HG03558 (cell line): Measurements from ENCODE around the gene OGFOD1.
A peak's percentile ranks its signal among the peaks of the same experiment; 100 is the strongest.

Experiments used
- ATAC-seq: cut with Tn5 transposase; IDR thresholded peaks from one replicate; pipeline ENCODE4 v1.9.1; 2021; ENCODE audit warnings: moderate number of reproducible peaks; ENCODE audit not compliant: unreplicated experiment; ENCODE audit errors: extremely low read depth

OGFOD1 gene

DNA sequence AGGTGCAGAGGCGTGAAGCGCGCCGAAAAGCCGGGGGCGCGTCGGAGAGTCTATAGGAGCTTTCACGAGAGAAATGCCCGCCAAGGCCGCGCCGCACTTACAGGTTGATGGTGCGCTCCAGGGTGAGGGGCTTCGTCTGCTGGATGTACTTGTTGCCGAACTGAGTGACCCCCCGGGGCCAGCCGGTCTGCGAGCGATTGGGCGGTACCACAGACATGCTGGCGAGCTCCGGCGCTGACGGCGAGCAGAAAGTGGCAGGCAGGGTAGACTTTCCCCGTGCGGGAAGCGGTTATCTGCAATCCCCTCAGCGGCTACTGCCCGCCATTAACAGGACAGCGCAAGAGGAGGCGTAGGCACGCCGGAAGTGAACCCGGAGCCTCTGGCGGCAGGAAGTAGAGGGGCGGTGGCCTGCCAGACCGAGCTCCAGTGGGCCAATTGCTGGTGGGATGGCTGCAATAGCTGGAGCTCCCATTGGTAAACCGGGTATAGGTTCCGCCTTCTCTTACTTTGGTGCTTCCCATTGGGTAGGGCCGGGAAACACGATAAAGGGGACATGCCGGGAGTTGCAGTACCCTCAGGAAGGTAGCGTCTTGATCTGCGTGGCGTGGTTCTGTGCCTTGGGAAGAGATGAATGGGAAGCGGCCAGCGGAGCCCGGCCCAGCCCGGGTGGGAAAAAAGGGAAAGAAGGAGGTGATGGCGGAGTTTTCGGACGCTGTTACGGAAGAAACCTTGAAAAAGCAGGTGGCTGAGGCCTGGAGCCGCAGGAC lies at the start of gene OGFOD1, which contains the start of gene NUDT21:
Gene OGFOD1 (plus strand): TSS at position 569 of the 767 bp plus-strand sequence. CDS start 59 bp downstream, at position 628.
Gene NUDT21 (minus strand): TSS at position 347 of the 767 bp plus-strand sequence. CDS start 130 bp downstream, at position 217.
- ATAC-seq = peak; percentile 94

DNA sequence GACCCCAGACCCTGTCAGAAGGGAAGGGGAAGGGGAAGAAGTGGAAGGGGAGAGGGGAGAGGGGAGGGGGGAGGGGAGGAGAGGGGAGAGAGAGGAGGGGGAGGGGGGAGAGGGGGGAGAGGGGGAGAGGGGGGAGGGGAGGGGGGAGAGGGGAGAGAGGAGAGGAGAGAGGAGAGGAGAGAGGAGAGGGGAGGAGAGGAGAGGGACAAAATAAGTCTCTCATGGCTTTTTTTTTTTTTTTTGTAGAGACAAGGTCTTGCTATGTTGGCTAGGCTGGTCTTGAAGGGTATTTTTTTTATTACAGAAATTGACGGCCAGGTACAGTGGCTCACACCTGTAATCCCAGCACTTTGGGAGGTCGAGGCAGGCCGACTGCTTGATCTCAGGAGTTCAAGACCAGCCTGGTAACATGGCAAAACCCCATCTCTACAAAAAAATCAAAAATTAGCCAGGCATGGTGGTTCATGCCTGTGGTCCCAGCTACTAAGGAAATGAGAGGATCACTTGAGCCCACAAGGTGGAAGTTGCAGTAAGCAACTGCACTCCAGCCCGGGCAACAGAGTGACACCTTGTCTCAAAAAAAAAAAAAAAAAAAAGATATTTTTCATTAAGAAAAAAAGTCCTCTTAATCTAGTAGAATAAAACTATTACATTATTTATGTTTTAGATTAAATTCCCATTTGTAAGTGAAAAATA lies 45.2 kb upstream of the OGFOD1 start:
- ATAC-seq = no peak

DNA sequence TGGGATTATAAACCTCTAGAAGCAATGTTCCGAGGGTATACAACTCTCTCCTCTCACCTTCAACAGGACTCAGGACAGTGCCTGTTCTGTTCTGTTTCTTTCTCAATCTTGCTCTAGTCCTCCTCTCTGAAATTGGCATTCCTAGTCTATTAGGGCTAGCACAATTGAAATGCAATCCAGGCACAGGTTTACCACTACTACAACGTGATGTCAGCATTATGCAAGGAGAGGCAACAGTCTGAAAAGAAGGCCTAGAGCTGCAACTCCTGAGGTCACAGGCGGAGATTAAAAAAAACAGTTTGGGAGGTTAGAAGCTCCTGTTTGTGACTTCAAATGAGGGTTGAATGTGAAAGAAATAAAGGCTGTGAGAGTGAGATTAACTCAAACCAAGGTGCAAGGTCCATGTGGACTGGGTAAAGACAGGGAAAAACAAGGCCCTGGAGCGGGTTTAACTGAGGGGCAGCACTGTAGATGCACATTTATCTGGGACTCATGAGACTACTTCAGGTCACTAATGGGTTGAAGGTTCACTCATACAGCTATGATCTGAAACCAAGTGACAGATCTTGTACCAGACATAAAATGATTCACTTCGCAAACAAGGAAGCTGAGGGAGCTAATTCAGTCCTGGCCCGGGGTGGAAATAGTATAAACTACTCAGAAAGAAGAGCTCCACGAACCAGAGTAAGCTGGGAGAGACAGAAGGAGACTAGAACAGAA lies 42.8 kb upstream of the OGFOD1 start:
- no peak for ATAC-seq

DNA sequence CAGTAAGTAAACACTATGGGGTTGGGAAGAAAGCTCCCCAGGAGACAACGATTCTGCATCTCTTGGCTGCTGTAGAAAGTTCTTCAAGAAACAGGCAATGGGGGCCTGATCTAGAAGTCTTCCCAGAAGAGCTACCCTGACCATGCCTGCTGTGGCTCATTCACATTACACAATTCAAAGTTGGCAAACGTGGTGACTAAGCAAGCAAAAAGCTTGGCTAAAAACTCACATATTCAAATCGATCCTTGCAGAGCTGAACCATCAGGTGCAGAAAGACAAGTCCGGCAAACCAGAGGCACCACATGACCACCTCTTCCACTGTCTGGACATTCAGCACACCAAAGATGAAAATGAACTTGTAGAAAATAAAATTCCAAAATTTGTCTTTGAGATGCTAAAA lies 42.2 kb upstream of the OGFOD1 start:
- no peak for ATAC-seq

DNA sequence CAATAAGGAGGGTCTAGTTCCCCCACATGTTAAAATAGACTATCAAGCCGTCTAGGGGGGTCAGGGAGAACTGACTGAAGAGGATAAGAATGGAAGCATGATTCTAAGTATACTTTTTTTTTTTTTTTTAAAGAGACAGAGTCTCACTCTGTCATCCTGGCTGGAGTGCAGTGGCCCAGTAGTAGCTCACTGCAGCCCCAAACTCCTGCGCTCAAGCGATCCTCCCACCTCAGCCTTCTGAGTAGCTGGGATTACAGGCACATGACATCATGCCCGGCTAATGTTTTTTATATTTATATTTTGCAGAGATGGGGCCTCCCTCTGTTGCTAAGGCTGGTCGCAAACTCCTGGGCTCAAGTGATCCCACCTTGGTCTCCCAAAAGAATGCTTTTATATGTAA lies 40.2 kb upstream of the OGFOD1 start:
- no peak for ATAC-seq

DNA sequence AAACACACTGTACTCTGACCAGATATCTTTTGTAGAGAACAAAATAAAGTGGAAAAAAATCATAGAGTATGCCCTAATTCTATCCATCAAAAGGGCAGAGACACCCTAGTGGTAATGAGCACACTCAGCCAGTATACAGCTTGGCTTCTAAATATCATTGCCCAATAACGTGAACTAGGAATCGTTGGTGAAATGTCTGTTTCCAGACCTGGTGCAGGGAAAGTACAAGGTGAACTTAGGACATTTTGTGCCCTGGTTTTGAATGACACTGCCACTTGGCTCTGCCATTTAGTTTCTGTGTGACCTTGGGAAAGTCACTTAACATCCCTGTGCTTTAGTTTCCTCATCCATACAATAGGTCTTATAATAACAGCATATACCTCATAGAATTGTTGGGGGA lies 39.7 kb upstream of the OGFOD1 start:
- ATAC-seq = no peak

GRCh38 chr16:56413381-56413780 lies 38.0 kb upstream of the OGFOD1 start:
- ATAC-seq = no peak

DNA sequence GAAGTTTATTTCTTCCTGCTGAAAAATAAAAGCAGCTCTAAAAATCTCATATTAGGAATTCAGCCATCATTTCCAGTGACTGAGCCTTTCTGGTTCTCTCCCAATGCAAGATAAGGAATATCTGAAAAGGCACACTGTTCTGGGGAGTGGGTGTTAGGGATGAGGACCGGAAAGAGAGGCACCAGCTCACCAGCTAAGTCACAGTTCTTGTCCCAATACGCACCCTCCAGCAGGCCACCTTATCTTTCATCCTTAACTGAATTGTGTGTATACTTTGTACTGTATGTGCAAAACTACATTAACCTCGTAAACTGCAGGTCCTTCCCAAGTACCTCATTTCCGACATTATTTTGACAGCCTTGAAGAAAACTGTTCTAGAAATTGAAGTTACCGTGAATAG lies 37.0 kb upstream of the OGFOD1 start:
- no peak for ATAC-seq

DNA sequence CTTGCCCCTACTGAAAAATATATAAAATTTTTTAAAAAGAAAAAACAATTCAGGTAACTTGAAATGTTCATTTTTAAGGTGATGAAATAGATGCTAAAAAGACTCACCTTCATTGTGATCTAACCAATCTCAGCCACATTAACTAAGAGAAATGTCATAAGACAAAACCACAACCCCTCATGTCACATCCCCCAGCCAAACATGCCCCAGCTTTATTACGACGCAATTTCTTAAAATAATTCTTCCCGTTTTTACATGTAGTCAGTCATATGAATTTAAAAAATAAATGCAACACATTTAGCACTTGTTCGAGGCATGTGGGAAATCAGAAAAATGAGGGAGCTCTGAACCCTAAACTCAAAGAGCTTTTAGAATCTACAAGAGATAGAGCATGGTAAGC lies 35.5 kb upstream of the OGFOD1 start:
- no peak for ATAC-seq

GRCh38 chr16:56417138-56417537 lies 34.2 kb upstream of the OGFOD1 start:
- ATAC-seq = no peak

GRCh38 chr16:56419740-56420548 lies 31.4 kb upstream of the OGFOD1 start:
- ATAC-seq = no peak

DNA sequence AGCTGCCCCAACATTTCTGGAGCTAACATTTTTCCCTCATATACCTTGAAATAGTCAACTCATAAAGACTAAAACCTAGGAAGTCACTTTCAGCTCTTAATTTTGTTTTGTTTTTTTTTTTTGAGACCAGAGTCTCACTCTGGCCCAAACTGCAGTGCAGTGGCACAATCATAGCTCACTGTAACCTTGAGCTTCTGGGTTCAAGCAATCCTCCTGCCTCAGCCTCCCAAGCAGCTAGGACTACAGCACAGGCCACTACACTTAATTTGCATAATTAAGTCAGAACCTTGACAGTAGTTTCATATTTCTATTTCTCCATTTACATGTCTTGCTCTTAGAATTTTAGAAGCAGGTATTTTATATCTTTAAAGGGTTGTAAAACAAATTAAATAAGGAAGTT lies 30.7 kb upstream of the OGFOD1 start:
- ATAC-seq = no peak

DNA sequence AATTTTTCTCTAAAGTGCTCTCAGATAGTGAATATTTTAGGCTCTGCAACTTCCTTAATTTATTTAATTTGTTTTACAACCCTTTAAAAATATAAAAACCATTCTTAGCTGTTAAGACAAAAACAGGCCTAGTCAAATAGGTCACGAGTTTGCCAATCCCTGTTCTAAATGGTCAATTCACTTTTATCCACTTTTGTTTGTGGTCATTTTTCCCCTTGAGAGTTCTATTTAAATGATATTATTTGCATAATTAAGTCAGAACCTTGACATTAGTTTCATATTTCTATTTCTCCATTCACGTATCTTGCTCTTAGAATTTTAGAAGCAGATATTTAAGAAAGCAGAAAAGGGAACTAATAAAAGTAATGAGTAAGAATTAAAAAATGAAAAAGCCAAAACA lies 30.0 kb upstream of the OGFOD1 start:
- no peak for ATAC-seq

DNA sequence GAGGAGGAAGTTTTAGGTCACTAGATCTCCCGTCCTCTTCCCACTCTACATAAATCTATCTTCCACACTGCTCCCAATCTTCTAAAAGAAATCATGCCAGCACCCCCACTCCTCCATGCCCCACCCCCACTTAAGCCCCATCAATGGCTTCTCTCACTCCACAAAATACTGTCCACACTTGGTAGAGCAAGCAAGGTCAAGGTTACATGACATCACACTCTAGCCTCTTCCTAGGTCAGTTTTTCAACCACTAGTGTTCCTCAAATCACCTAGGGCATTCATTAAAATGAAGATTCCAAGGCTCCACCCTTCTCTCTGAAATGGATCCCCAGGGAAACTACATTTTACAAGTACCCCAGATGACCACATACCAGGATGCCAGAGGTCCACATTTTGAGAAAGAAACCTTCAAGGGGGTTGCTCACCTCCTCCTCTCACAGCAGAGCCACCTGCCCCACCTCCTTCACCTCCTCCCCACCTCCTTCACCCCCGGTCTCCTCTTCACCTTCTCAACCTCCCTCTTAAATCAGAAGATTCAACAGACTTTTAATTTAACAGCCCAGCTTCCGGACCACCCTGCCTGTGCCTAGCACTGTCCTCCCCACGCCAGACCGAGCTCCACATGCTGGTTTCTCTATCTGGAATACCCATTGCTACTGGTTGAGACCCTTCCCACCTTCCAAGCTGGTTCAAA lies 29.2 kb upstream of the OGFOD1 start:
- ATAC-seq = no peak

DNA sequence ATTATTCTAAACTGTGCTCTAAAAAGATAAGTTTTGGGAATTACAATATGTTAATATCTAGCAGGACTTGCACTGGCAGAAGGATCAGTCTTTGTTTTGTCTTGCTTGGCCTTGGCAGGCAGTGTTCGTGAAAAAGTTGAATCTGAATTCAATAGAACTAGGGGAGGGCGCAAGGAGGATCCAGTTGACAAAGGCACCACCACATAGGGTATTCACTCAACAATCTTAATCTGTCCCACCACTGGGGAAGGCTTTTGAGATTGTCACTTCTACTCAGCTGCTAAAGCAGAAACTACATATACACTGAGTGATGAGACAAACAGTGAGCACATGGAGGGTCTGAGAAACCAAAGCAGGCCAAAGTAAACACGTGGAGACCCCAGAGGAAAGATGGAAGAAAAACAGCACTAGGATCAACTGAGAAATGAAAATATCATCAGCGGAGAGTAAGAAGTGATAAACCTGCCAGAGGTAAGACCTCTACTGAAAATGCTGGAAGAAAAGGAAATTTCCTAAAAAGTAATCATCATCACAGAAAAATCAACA lies 28.4 kb upstream of the OGFOD1 start:
- no peak for ATAC-seq

- ATAC-seq = no peak
These were observed 27.6 kb upstream of the OGFOD1 start for GRCh38 chr16:56423584-56424403.

DNA sequence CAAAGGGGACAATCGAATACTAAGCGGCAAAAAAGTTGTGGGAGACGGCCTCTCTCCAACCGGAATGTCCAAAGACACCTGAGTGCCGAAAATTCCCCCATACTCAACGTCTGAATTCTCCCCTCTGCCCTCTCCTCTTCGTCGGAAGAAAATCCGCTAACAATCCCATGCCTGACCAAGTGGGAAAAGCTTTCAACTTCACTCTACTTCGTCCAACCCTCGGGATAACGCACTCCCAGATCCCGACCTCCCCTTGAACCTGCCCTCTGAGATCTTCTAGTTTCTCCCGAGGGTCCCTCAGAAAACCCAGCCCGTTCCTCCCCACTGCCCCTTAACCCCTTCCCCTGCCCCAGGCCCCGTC lies 27.0 kb upstream of the OGFOD1 start:
- ATAC-seq = no peak

GRCh38 chr16:56424791-56425438 lies 26.4 kb upstream of the OGFOD1 start:
- ATAC-seq = peak; percentile 22
